ENCODE data around the gene INSYN1. TPM values are rescaled to one million over a fixed set of nuclear protein-coding genes. Genes with fewer than 3 reads are reported as not detected.

INSYN1 gene
- total and polyA plus RNA-seq, 2 experiments from 2014 or later = 0.18 to 14.2 TPM

DNA sequence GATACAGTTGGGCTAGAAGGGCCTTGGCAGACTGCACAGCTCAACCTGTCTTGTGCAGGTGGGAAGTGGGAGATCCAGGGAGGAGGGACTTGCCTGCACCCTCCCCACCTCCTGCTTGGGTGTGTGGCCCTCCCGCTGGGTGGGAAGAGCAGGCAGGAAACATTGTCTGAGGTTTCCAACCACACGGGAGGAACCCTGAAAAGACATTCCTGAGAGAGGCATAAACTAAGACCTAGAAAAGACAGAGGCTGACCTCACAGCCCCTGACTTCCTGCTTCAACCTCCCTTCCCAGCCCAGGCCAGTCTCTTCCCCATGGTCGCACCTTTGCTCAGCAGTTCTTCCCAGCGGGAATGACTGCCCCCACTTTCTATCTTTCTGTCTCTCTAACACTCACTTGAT, 46.3 kb upstream of the INSYN1 start (continued):
- TF ChIP-seq, protein P1, sequence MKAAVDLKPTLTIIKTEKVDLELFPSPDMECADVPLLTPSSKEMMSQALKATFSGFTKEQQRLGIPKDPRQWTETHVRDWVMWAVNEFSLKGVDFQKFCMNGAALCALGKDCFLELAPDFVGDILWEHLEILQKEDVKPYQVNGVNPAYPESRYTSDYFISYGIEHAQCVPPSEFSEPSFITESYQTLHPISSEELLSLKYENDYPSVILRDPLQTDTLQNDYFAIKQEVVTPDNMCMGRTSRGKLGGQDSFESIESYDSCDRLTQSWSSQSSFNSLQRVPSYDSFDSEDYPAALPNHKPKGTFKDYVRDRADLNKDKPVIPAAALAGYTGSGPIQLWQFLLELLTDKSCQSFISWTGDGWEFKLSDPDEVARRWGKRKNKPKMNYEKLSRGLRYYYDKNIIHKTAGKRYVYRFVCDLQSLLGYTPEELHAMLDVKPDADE (IDR thresholded peaks at IDR 0.05) = no peak
- TF ChIP-seq CREB1 (CRISPR knock-in tag; IDR thresholded peaks at IDR 0.05; ENCODE audit: low read depth) = no peak
- TF ChIP-seq CTCF (conservative IDR thresholded peaks at IDR 0.05; ENCODE audit: low read depth in 2 of 2) = no peak
- TF ChIP-seq ZNF331 (CRISPR knock-in tag; IDR thresholded peaks at IDR 0.05; ENCODE audit: low read depth) = no peak
- no peak for TF ChIP-seq ZNF114 (CRISPR knock-in tag; IDR thresholded peaks at IDR 0.05)
- TF ChIP-seq, protein P2, sequence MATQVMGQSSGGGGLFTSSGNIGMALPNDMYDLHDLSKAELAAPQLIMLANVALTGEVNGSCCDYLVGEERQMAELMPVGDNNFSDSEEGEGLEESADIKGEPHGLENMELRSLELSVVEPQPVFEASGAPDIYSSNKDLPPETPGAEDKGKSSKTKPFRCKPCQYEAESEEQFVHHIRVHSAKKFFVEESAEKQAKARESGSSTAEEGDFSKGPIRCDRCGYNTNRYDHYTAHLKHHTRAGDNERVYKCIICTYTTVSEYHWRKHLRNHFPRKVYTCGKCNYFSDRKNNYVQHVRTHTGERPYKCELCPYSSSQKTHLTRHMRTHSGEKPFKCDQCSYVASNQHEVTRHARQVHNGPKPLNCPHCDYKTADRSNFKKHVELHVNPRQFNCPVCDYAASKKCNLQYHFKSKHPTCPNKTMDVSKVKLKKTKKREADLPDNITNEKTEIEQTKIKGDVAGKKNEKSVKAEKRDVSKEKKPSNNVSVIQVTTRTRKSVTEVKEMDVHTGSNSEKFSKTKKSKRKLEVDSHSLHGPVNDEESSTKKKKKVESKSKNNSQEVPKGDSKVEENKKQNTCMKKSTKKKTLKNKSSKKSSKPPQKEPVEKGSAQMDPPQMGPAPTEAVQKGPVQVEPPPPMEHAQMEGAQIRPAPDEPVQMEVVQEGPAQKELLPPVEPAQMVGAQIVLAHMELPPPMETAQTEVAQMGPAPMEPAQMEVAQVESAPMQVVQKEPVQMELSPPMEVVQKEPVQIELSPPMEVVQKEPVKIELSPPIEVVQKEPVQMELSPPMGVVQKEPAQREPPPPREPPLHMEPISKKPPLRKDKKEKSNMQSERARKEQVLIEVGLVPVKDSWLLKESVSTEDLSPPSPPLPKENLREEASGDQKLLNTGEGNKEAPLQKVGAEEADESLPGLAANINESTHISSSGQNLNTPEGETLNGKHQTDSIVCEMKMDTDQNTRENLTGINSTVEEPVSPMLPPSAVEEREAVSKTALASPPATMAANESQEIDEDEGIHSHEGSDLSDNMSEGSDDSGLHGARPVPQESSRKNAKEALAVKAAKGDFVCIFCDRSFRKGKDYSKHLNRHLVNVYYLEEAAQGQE (IDR thresholded peaks at IDR 0.05; ENCODE audit: unreplicated experiment) = no peak

DNA sequence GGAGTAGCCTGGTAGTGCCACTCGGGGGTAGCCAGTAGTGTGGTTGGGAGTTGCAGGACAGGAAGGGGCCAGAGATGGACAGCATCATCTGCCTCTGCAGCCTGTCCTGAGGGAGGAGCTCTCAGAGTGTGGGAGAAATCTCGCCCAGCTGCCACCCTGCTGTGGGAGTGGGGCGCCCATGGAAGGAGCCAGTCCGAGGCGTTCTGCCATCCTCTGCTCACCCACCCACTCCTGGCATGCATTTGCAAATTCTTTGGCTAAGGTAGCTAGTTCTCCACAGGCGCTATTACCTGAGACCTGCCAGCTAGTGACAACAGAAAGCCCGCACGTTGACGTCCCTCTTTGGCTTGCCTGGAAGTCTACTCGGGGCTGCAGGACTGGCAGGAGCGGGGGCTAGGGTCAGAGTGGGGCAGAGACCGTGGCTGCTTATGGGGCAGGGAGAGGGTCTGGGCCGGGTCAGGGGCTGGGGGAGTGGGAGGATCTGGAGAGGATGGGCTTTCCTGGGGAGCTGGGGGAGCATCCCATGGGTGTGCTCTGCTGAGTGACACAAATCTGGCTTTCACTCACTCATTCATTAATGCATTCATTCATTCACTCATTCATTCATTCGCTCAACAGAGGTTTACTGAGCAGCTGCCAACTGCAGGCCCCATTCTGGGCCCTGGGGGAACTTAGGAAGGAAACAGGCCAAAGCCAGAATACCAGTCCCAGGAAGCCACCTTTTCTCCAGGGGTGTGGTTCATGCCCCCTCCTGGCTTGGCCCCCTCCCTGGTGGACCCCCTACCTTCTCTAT, 44.4 kb upstream of the INSYN1 start:
- no peaks in the 10 kb centered on the region for H4K20me1 ChIP-seq (replicated peaks; ENCODE audit: insufficient read depth)
- ATAC-seq = no peak
- H2AFZ ChIP-seq = no peak overlapping the region
- H3K27me3 ChIP-seq (ENCODE audit: insufficient read depth) = no peaks in the 10 kb centered on the region
- H3K36me3 Mint-ChIP-seq (ENCODE audit: low read depth) = no peaks in the 10 kb centered on the region
- H3K4me3 ChIP-seq = no peak overlapping the region
- no peak overlapping the region for H3K4me3 Mint-ChIP-seq
- H3K4me2 ChIP-seq = no peak overlapping the region
- no peaks in the 10 kb centered on the region for H3K9me2 ChIP-seq (ENCODE audit: insufficient read depth)
- H3K4me1 Mint-ChIP-seq = peaks cover 24% of the 10 kb centered on the region
- no peak for DNase-seq (ENCODE audit: low spot score)
- no peaks in the 10 kb centered on the region for H3F3A ChIP-seq (replicated peaks; ENCODE audit: low read depth)
- H3K9me3 Mint-ChIP-seq = no peaks in the 10 kb centered on the region
- H3K4me1 ChIP-seq (ENCODE audit: insufficient read depth) = no peaks in the 10 kb centered on the region
- H3K79me2 ChIP-seq (replicated peaks; ENCODE audit: insufficient read depth) = no peaks in the 10 kb centered on the region
- H3K27me3 Mint-ChIP-seq (ENCODE audit: insufficient read depth, low read depth, poor library complexity) = peaks cover 12% of the 10 kb centered on the region
- H3K36me3 ChIP-seq (ENCODE audit: insufficient read depth) = no peaks in the 10 kb centered on the region
- H3K27ac ChIP-seq (ENCODE audit: low read depth) = no peak overlapping the region
- H3K27ac Mint-ChIP-seq = no peak overlapping the region
- no peak for TF ChIP-seq JUNB (IDR thresholded peaks at IDR 0.05; ENCODE audit: unreplicated experiment)
- TF ChIP-seq STAT1 (IDR thresholded peaks at IDR 0.05; ENCODE audit: unreplicated experiment) = no peak
- TF ChIP-seq ZNF114 (CRISPR knock-in tag; IDR thresholded peaks at IDR 0.05) = no peak
- no peak for TF ChIP-seq NANOG (IDR thresholded peaks at IDR 0.05; ENCODE audit: borderline replicate concordance)
- TF ChIP-seq, protein P1 (IDR thresholded peaks at IDR 0.05) = no peak
- TF ChIP-seq EZH2 (IDR thresholded peaks at IDR 0.05; ENCODE audit: low read depth, unreplicated experiment) = no peak
- no peak for TF ChIP-seq POLR2AphosphoS5 (IDR thresholded peaks at IDR 0.05; ENCODE audit: low read depth)
